Mucosa of descending colon (tissue), 3 donors: ENCODE measurements around the gene ADAM30. TPM values are rescaled to one million over a fixed set of nuclear protein-coding genes. Genes with fewer than 3 reads are reported as not detected.

Experiments used
- ATAC-seq: fragments of 200-7000 bp; cut with Tn5 transposase; one replicate; pipeline ENCODE4 v1.9.1; 2020; ENCODE audit warnings: mild to moderate bottlenecking, moderate library complexity
- DNase-seq, 3 donors: peaks; one replicate each; pipeline ENCODE4 v3.0.0-alpha.2; 2020
- H3K36me3 ChIP-seq: fragments of 200-600 bp; one replicate; pipeline ENCODE4 v1.8.0; 2021; ENCODE audit warnings: low read depth, mild to moderate bottlenecking
- H3K4me1 ChIP-seq: fragments of 200-600 bp; one replicate; pipeline ENCODE4 v1.8.0; 2021; ENCODE audit warnings: low read depth, mild to moderate bottlenecking
- H3K4me3 ChIP-seq: fragments of 200-600 bp; one replicate; pipeline ENCODE4 v1.8.0; 2021; ENCODE audit warnings: mild to moderate bottlenecking
- H3K9me3 ChIP-seq: fragments of 200-600 bp; one replicate; pipeline ENCODE4 v1.8.0; 2021; ENCODE audit warnings: mild to moderate bottlenecking
- CTCF ChIP-seq: fragments of 200-600 bp; IDR thresholded peaks from one replicate; pipeline ENCODE4 v1.8.0; 2022; ENCODE audit warnings: antibody characterized with exemption, mild to moderate bottlenecking
- intact Hi-C, 2 donors: fragments of 100-400 bp; cut with DNase I in 1 of 2; cut with micrococcal nuclease in 1 of 2; formaldehyde crosslinking; loops; one replicate each; pipeline versions ENCODE4 v1.11.0 to v1.11.1; 2022; cut with DNase I, micrococcal nuclease
- total RNA-seq, 3 donors: library from RNA; stranded (reverse); fragmentation: NEBNext Ultra II Directional in 2 of 3; extraction: Animal tissue kit (Norgen Biotek cat#: 25700) in 2 of 3; gene quantifications; one replicate each; pipeline versions ENCODE4 v1.2.1 to v1.2.4, GENCODE V29; 2021 to 2023
- donor health status: DM: no; HTN: no; CAD: no; lungs with moderate emphysema.
- donor health status: DM: no; HTN: no; CAD: no.
- donor health status: DM: no; HTN: yes; CAD: no.

The ADAM30 gene
- total RNA-seq, 3 donors from 2014 or later: not detected

- Histone ChIP-seq H3K4me3 (no peak overlapping the region), H3K4me1 (no peaks in the 10 kb centered on the region), H3K9me3 (no peaks in the 10 kb centered on the region), H3K36me3 (no peaks in the 10 kb centered on the region)
- DNase-seq: no peak
- TF ChIP-seq CTCF: no peak
- intact Hi-C loops: no loop called here
- no peak for ATAC-seq
These were observed 16.5 kb downstream of the ADAM30 start for GRCh38 chr1:119879510-119880434.

DNA sequence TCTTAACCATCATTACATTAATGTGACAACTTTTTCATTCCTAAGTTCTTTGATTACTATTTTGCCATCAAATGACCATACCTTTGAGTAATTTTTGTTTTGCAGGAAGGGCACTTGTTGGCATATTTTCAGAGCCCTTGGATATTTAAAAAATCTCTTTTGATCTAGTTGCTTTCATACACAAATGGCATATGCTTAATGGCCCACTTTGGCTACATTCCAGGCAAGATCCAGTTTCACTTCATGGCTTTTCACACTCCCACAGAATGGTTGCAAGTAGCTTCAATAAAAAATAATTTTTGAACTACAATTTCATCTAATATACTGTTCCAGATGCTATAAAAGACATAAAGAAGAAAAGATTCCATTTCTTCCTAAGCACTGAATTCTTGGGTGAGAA lies 18.1 kb downstream of the ADAM30 start:
- Histone ChIP-seq H3K36me3 (no peaks in the 10 kb centered on the region), H3K4me1 (no peaks in the 10 kb centered on the region), H3K9me3 (no peaks in the 10 kb centered on the region), H3K4me3 (no peak overlapping the region)
- no peak for TF ChIP-seq CTCF
- no peak for DNase-seq
- ATAC-seq: no peak
- intact Hi-C loops: no loop called here

DNA sequence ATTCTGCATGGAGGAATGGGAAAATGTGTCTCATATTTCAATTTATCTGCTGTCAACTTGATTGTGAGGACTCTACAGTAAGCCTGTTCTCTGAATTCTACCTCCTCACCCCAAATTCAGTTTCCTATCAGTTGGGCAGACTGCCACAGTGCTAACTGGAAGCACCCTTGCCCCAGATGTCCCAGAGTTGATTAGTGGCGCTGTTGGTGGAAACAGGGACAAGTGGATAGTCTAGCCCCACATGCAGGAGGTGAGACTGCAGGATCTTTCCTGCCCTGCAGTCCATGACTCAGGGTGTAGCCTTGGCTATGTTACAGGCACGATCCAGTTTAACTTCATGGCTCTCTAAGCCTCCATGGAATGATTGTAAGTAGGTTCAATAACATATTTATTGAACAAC lies 22.1 kb downstream of the ADAM30 start:
- Histone ChIP-seq H3K36me3 (no peaks in the 10 kb centered on the region), H3K4me1 (no peaks in the 10 kb centered on the region), H3K9me3 (no peaks in the 10 kb centered on the region), H3K4me3 (no peak overlapping the region)
- intact Hi-C loops: no loop called here
- ATAC-seq (no peak), DNase-seq (no peak)
- no peak for TF ChIP-seq CTCF

DNA sequence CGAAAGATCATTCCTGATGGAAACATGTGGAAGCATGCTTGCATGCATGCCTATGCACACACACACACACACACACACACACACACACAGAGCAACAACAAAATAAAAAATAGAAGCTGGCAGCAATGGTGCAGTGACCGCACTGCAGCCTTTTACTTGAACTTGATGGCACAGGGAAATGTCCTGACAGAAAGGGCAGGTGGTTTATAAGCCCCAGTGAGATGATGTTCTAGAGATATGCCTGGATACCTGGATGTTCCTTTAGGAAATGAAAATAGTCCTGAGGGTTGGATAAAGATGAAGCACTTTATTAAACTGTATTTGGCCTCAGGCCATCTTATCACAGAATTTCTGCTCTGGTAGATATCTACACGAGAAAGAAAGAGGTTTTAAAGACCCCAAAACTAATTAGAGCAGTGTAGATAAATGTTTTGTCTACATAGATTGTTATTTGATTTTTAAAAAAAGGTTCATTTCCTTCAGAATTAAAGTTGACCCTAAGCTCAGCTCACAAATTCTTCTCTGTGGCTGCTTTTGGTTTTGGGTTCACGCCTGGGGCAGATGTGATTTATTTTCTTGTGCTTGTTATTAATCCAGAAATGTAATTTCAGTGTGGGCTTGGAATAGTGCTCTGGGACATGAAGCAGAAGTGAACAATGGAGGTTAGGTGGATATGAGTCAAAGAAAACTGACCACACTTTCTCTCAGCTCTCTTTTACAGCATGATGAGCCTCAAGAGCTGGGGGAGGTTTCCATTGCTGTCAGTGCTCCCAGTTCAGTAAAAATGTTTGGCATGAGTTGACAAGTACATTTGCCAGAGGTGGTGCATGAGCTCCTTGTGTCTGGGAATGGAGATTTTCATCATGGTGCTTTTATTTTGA lies 22.9 kb downstream of the ADAM30 start:
- intact Hi-C loops: no loop called here
- no peak for ATAC-seq

DNA sequence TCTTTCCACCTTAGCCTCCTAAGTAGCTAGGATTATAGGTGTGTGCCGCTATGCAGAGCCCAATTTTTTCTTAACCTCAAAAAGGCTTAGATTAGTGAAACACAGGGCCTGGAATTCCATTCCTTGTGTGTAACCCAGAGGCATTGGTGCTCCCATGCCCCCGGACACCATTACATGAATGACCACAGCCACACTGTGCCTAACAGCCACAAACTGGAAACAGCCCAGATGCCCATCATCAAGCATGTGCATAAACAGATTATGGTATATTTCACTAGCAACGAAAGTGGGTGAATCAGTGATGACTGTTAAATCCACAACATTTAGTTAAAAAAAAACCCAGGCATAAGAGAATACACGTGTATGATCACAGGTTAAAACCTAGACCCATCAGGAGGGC lies 24.4 kb downstream of the ADAM30 start:
- H3K36me3 ChIP-seq: no peaks in the 10 kb centered on the region
- ATAC-seq (no peak), DNase-seq (no peak)
- no peaks in the 10 kb centered on the region for H3K9me3 ChIP-seq
- H3K4me3 ChIP-seq: no peak overlapping the region
- intact Hi-C loops: no loop called here
- peaks cover 3% of the 10 kb centered on the region for H3K4me1 ChIP-seq
- TF ChIP-seq CTCF: no peak

More for the DNA sequence above, 22.9 kb downstream of the ADAM30 start:
- Histone ChIP-seq H3K36me3 (no peaks in the 10 kb centered on the region), H3K4me1 (peaks cover 2% of the 10 kb centered on the region), H3K9me3 (no peaks in the 10 kb centered on the region), H3K4me3 (no peak overlapping the region)
- no peak for TF ChIP-seq CTCF
- no peak for DNase-seq
